Gastroesophageal sphincter (tissue), 4 donors: Measurements from ENCODE around the gene TANGO6. TPM values are rescaled to one million over a fixed set of nuclear protein-coding genes. Genes with fewer than 3 reads are reported as not detected.
A peak's percentile ranks its signal among the peaks of the same experiment; 100 is the strongest.

ENCODE experiments used
- ATAC-seq: fragments of 150-250 bp; one replicate; pipeline ENCODE4 v1.9.1; 2016; ENCODE audit warnings: mild to moderate bottlenecking, moderate library complexity
- H3K27ac ChIP-seq, 4 donors: fragments of 200-600 bp; sonication (generic) in 3 of 4; 1 replicate in 3 of 4; 2 replicates in 1 of 4; pipeline ENCODE4 v1.5.1; 2016 to 2019
- H3K27me3 ChIP-seq: fragments of 200-600 bp; sonication (generic); one replicate; pipeline ENCODE4 v1.5.1; 2019
- H3K36me3 ChIP-seq, 2 donors: fragments of 200-600 bp; sonication (generic); one replicate each; pipeline ENCODE4 v1.5.1; 2019; ENCODE audit warnings: control low read depth in 1 of 2
- H3K4me1 ChIP-seq, 3 donors: fragments of 200-600 bp; sonication (generic); 1 replicate in 2 of 3; 2 replicates in 1 of 3; pipeline ENCODE4 v1.5.1; 2016 to 2019; ENCODE audit warnings: control low read depth in 2 of 3
- H3K4me3 ChIP-seq, 2 donors: fragments of 200-600 bp; sonication (generic); one replicate each; pipeline ENCODE4 v1.5.1; 2019; ENCODE audit warnings: mild to moderate bottlenecking in 1 of 2, moderate library complexity in 1 of 2
- H3K9me3 ChIP-seq, 3 donors: fragments of 200-600 bp; sonication (generic); one replicate each; pipeline ENCODE4 v1.5.1; 2017 to 2019; ENCODE audit warnings: control low read depth in 2 of 3
- CTCF ChIP-seq, 4 experiments: fragments of 200-600 bp in 2 of 4; fragments of 450-650 bp in 2 of 4; sonication (generic) in 1 of 4; IDR thresholded peaks; one replicate each; pipeline ENCODE4 v1.5.1; 2017 to 2019; ENCODE audit warnings: antibody characterized with exemption in 4 of 4, mild to moderate bottlenecking in 2 of 4, moderate library complexity in 2 of 4
- EP300 ChIP-seq: sonication (generic); formaldehyde crosslinking; IDR thresholded peaks from one replicate; pipeline ENCODE4 v1.6.1; 2017; ENCODE audit warnings: antibody characterized with exemption, mild to moderate bottlenecking
- POLR2A ChIP-seq, 2 donors: fragments of 450-650 bp; IDR thresholded peaks; one replicate each; pipeline ENCODE4 v1.6.1; 2017; ENCODE audit warnings: antibody characterized with exemption in 2 of 2, mild to moderate bottlenecking in 2 of 2, moderate library complexity in 1 of 2
- POLR2AphosphoS5 ChIP-seq: sonication (generic); formaldehyde crosslinking; IDR thresholded peaks from one replicate; pipeline ENCODE4 v1.6.1; 2017; ENCODE audit warnings: antibody characterized with exemption
- WGBS, 2 donors: methylation state at CpG; one replicate each; pipeline ENCODE4 v1.1.5; 2018; ENCODE audit warnings: low coverage in 1 of 2; 5-methylcytosine and 5-hydroxymethylcytosine counted together
- total RNA-seq, 4 donors: library from RNA; depleted of rRNA; stranded (reverse); fragments of >200 nt; gene quantifications; one replicate each; pipeline ENCODE4 v1.1.0, GENCODE V29; 2016

TANGO6 gene
- total RNA-seq, 4 donors from 2014 or later, result 19.5 to 29.7 (median 21.0) TPM

- H3K27ac ChIP-seq, result no peak overlapping the region
- H3K36me3 ChIP-seq, result peaks cover 0 to 84% of the 10 kb centered on the region in 2 donors
- H3K4me3 ChIP-seq, result no peak overlapping the region
- no peaks in the 10 kb centered on the region for H3K4me1 ChIP-seq
- H3K27me3 ChIP-seq, result no peaks in the 10 kb centered on the region
- TF ChIP-seq EP300 (no peak), POLR2AphosphoS5 (no peak), CTCF (IDR thresholded peaks at IDR 0.05) (no peak), POLR2A (IDR thresholded peaks at IDR 0.05) (no peak)
- no peak for ATAC-seq
- H3K9me3 ChIP-seq, result no peaks in the 10 kb centered on the region
- 86 to 96% methylated on average over 3 of the region's 3 CpGs for WGBS, 2 donors
These were observed 87.9 kb downstream of the TANGO6 start for GRCh38 chr16:68931196-68931595.

- Histone ChIP-seq H3K27me3 (no peaks in the 10 kb centered on the region), H3K4me1 (peaks cover 0 to 7% (median 0%) of the 10 kb centered on the region in 3 donors), H3K9me3 (no peaks in the 10 kb centered on the region), H3K4me3 (no peak overlapping the region), H3K36me3 (peaks cover 0 to 57% of the 10 kb centered on the region in 2 donors), H3K27ac (no peak overlapping the region)
- no peak for ATAC-seq
- 86% methylated on average over 3 of the region's 3 CpGs; no CpG with 5 or more reads in 1 of the 2 donors for WGBS, 2 donors
- TF ChIP-seq EP300 (no peak), POLR2A (IDR thresholded peaks at IDR 0.05) (no peak), CTCF (IDR thresholded peaks at IDR 0.05) (no peak)
These were observed 91.1 kb downstream of the TANGO6 start for GRCh38 chr16:68934402-68934801.

GRCh38 chr16:68935008-68935407 is 91.7 kb downstream of the TANGO6 start:
- peaks cover 0 to 51% of the 10 kb centered on the region in 2 donors for H3K36me3 ChIP-seq
- H3K4me3 ChIP-seq, result no peak overlapping the region
- peaks cover 0 to 7% (median 0%) of the 10 kb centered on the region in 3 donors for H3K4me1 ChIP-seq
- H3K27ac ChIP-seq, result no peak overlapping the region
- no peaks in the 10 kb centered on the region for H3K27me3 ChIP-seq
- TF ChIP-seq CTCF (IDR thresholded peaks at IDR 0.05) (no peak), POLR2A (IDR thresholded peaks at IDR 0.05) (no peak), POLR2AphosphoS5 (no peak), EP300 (no peak)
- H3K9me3 ChIP-seq, result no peaks in the 10 kb centered on the region
- ATAC-seq, result no peak

GRCh38 chr16:68936736-68937631 is 93.7 kb downstream of the TANGO6 start:
- Histone ChIP-seq H3K36me3 (peaks cover 0 to 31% of the 10 kb centered on the region in 2 donors), H3K9me3 (no peaks in the 10 kb centered on the region), H3K27me3 (no peaks in the 10 kb centered on the region), H3K4me1 (peaks cover 0 to 7% (median 0%) of the 10 kb centered on the region in 3 donors), H3K4me3 (no peak overlapping the region), H3K27ac (peak overlapping the region in 2 of 4 donors; percentile 26 to 53)
- no peak for ATAC-seq
- TF ChIP-seq POLR2A (IDR thresholded peaks at IDR 0.05), result no peak
- no peak for TF ChIP-seq POLR2AphosphoS5
- WGBS, 2 donors, result 38 to 47% methylated on average over 2 of the region's 2 CpGs

- H3K4me1 ChIP-seq, result peaks cover 0 to 7% (median 0%) of the 10 kb centered on the region in 3 donors
- no peak overlapping the region for H3K27ac ChIP-seq
- ATAC-seq, result no peak
- H3K27me3 ChIP-seq, result no peaks in the 10 kb centered on the region
- peaks cover 0 to 8% (median 0%) of the 10 kb centered on the region in 3 donors for H3K9me3 ChIP-seq
- H3K36me3 ChIP-seq, result peaks cover 0 to 22% of the 10 kb centered on the region in 2 donors
- TF ChIP-seq EP300, result no peak
- no peak for TF ChIP-seq POLR2AphosphoS5
- no peak for TF ChIP-seq CTCF (IDR thresholded peaks at IDR 0.05)
- TF ChIP-seq POLR2A (IDR thresholded peaks at IDR 0.05), result no peak
- no peak overlapping the region for H3K4me3 ChIP-seq
- 84 to 94% methylated on average over 2 to 3 of the region's 3 CpGs for WGBS, 2 donors
These were observed 96.5 kb downstream of the TANGO6 start for GRCh38 chr16:68939692-68940320.
